ENCODE results near the gene GJC1. TPM values are rescaled to one million over a fixed set of nuclear protein-coding genes. Genes with fewer than 3 reads are reported as not detected.

Gene GJC1
- polyA plus RNA-seq, 1 donor from 2014 or later, result 8.0 TPM

DNA sequence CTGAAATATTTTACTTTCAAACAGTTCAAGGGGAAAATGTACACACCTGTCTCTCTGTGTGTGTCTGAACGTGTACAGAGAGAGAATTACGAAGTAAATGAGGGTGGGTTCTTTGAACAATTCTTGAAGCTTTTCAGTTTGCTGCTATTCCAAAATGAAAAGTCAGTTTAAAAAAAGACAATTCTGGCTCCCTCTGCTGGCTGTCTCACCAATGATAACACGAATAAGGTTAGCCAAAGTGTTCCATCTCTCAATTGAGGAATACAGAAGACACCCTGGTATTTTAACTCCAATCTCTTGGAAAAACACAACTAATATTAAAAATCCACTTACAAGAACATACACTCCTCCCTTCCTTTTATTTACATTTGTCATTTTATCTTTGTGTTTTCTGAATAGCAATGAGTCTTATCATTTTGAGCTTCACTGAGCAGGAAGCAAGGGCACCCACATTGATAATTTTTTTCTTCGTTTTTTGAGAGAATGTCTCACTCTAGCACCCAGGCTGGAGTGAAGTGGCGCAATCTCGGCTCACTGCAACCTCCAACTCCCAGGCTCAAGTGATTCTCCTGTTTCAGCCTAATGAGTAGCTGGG is 48.6 kb upstream of the GJC1 start:
- Histone ChIP-seq H3F3A (ENCODE audit: insufficient read depth, low read length, poor library complexity, severe bottlenecking) (no peaks in the 10 kb centered on the region), H3K9ac (ENCODE audit: low read length) (no peak overlapping the region), H3K27me3 (ENCODE audit: insufficient read depth, low read depth, low read length) (no peaks in the 10 kb centered on the region), H3K27ac (ENCODE audit: low read length) (no peak overlapping the region), H3K9me2 (ENCODE audit: insufficient read depth, low read length) (no peaks in the 10 kb centered on the region), H3K79me2 (replicated peaks; ENCODE audit: insufficient read depth, low read length) (no peaks in the 10 kb centered on the region), H3K4me2 (ENCODE audit: low read length) (no peak overlapping the region), H3K36me3 (ENCODE audit: insufficient read depth, low read length) (no peaks in the 10 kb centered on the region), H3K4me3 (ENCODE audit: low read length) (no peak overlapping the region), H3K9me3 (ENCODE audit: low read length) (no peaks in the 10 kb centered on the region), H4K20me1 (ENCODE audit: insufficient read depth) (no peaks in the 10 kb centered on the region), H2AFZ (ENCODE audit: low read depth, low read length) (no peak overlapping the region)
- TF ChIP-seq RAD21 (conservative IDR thresholded peaks at IDR 0.05), result peak; percentile 56
- TF ChIP-seq MXI1 (conservative IDR thresholded peaks at IDR 0.05; ENCODE audit: poor library complexity, severe bottlenecking), result no peak
- no peak for TF ChIP-seq EP300 (conservative IDR thresholded peaks at IDR 0.05; ENCODE audit: poor library complexity, severe bottlenecking)
- TF ChIP-seq SMC3 (conservative IDR thresholded peaks at IDR 0.05; ENCODE audit: poor library complexity), result peak; percentile 73
- no peak for TF ChIP-seq EZH2 (IDR thresholded peaks at IDR 0.05; ENCODE audit: borderline replicate concordance, insufficient read depth, low read length, poor library complexity, severe bottlenecking)
- peak; percentile 67 for TF ChIP-seq CTCF (IDR thresholded peaks at IDR 0.05; ENCODE audit: poor library complexity, severe bottlenecking)
- TF ChIP-seq, protein P1, sequence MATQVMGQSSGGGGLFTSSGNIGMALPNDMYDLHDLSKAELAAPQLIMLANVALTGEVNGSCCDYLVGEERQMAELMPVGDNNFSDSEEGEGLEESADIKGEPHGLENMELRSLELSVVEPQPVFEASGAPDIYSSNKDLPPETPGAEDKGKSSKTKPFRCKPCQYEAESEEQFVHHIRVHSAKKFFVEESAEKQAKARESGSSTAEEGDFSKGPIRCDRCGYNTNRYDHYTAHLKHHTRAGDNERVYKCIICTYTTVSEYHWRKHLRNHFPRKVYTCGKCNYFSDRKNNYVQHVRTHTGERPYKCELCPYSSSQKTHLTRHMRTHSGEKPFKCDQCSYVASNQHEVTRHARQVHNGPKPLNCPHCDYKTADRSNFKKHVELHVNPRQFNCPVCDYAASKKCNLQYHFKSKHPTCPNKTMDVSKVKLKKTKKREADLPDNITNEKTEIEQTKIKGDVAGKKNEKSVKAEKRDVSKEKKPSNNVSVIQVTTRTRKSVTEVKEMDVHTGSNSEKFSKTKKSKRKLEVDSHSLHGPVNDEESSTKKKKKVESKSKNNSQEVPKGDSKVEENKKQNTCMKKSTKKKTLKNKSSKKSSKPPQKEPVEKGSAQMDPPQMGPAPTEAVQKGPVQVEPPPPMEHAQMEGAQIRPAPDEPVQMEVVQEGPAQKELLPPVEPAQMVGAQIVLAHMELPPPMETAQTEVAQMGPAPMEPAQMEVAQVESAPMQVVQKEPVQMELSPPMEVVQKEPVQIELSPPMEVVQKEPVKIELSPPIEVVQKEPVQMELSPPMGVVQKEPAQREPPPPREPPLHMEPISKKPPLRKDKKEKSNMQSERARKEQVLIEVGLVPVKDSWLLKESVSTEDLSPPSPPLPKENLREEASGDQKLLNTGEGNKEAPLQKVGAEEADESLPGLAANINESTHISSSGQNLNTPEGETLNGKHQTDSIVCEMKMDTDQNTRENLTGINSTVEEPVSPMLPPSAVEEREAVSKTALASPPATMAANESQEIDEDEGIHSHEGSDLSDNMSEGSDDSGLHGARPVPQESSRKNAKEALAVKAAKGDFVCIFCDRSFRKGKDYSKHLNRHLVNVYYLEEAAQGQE (IDR thresholded peaks at IDR 0.05; ENCODE audit: borderline replicate concordance), result no peak
- no peak for TF ChIP-seq TAF1 (IDR thresholded peaks at IDR 0.05; ENCODE audit: low read depth)

DNA sequence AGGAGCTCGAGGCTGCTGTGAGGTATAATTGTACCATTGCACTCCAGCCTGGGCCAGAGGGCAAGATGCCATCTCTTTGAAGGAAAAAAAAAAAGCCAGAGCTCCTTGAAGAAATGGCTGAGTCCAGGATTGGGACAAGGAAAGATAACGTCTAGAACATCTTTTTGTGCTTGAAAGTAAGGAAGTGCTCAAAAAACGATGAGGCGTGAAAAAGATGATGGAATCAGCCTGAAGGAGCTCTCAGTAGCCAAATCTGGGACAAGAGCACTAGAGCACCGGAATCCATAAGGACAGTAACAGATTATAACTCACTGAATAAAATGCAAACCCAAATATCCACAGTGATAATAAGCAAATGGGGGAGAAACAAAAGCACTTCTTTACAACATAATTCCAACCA is 47.0 kb upstream of the GJC1 start:
- no peaks in the 10 kb centered on the region for H3F3A ChIP-seq (ENCODE audit: insufficient read depth, low read length, poor library complexity, severe bottlenecking)
- H3K9me3 ChIP-seq (ENCODE audit: low read length), result no peaks in the 10 kb centered on the region
- H3K9ac ChIP-seq (ENCODE audit: low read length), result no peak overlapping the region
- no peak overlapping the region for H3K27ac ChIP-seq (ENCODE audit: low read length)
- H4K20me1 ChIP-seq (ENCODE audit: insufficient read depth), result no peaks in the 10 kb centered on the region
- no peaks in the 10 kb centered on the region for H3K27me3 ChIP-seq (ENCODE audit: insufficient read depth, low read depth, low read length)
- no peaks in the 10 kb centered on the region for H3K79me2 ChIP-seq (replicated peaks; ENCODE audit: insufficient read depth, low read length)
- no peak overlapping the region for H3K4me3 ChIP-seq (ENCODE audit: low read length)
- H3K9me2 ChIP-seq (ENCODE audit: insufficient read depth, low read length), result no peaks in the 10 kb centered on the region
- no peak overlapping the region for H2AFZ ChIP-seq (ENCODE audit: low read depth, low read length)
- TF ChIP-seq, protein P1 (IDR thresholded peaks at IDR 0.05; ENCODE audit: borderline replicate concordance), result no peak
- TF ChIP-seq POLR2AphosphoS5 (IDR thresholded peaks at IDR 0.05), result no peak
- TF ChIP-seq CTCF (IDR thresholded peaks at IDR 0.05; ENCODE audit: poor library complexity, severe bottlenecking), result no peak
- TF ChIP-seq EZH2 (IDR thresholded peaks at IDR 0.05; ENCODE audit: borderline replicate concordance, insufficient read depth, low read length, poor library complexity, severe bottlenecking), result no peak
- TF ChIP-seq TAF1 (IDR thresholded peaks at IDR 0.05; ENCODE audit: low read depth), result no peak
- no peak for TF ChIP-seq SMC3 (conservative IDR thresholded peaks at IDR 0.05; ENCODE audit: poor library complexity)
- no peak for TF ChIP-seq EP300 (conservative IDR thresholded peaks at IDR 0.05; ENCODE audit: poor library complexity, severe bottlenecking)
- no peak for TF ChIP-seq MXI1 (conservative IDR thresholded peaks at IDR 0.05; ENCODE audit: poor library complexity, severe bottlenecking)
- TF ChIP-seq RAD21 (conservative IDR thresholded peaks at IDR 0.05), result no peak
- H3K4me2 ChIP-seq (ENCODE audit: low read length), result no peak overlapping the region
- no peaks in the 10 kb centered on the region for H3K36me3 ChIP-seq (ENCODE audit: insufficient read depth, low read length)
